ENCODE measurements around the gene GPR179. TPM values are rescaled to one million over a fixed set of nuclear protein-coding genes. Genes with fewer than 3 reads are reported as not detected.

Gene GPR179, protein sequence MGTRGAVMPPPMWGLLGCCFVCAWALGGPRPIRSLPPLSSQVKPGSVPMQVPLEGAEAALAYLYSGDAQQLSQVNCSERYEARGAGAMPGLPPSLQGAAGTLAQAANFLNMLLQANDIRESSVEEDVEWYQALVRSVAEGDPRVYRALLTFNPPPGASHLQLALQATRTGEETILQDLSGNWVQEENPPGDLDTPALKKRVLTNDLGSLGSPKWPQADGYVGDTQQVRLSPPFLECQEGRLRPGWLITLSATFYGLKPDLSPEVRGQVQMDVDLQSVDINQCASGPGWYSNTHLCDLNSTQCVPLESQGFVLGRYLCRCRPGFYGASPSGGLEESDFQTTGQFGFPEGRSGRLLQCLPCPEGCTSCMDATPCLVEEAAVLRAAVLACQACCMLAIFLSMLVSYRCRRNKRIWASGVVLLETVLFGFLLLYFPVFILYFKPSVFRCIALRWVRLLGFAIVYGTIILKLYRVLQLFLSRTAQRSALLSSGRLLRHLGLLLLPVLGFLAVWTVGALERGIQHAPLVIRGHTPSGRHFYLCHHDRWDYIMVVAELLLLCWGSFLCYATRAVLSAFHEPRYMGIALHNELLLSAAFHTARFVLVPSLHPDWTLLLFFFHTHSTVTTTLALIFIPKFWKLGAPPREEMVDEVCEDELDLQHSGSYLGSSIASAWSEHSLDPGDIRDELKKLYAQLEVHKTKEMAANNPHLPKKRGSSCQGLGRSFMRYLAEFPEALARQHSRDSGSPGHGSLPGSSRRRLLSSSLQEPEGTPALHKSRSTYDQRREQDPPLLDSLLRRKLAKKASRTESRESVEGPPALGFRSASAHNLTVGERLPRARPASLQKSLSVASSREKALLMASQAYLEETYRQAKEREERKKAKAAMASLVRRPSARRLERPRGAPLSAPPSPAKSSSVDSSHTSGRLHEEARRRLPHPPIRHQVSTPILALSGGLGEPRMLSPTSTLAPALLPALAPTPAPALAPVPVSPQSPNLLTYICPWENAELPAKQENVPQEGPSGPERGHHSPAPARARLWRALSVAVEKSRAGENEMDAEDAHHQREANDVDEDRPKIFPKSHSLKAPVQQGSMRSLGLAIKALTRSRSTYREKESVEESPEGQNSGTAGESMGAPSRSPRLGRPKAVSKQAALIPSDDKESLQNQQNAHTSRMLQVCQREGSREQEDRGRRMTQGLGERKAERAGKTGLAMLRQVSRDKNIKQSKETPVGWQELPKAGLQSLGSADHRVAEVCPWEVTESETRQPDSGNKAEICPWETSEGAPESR (N-terminal part only)
- 0.46 TPM in 1 of 2 replicates, not detected in the other for total RNA-seq (2014; rRNA removed; shearing (Covaris generic))

DNA sequence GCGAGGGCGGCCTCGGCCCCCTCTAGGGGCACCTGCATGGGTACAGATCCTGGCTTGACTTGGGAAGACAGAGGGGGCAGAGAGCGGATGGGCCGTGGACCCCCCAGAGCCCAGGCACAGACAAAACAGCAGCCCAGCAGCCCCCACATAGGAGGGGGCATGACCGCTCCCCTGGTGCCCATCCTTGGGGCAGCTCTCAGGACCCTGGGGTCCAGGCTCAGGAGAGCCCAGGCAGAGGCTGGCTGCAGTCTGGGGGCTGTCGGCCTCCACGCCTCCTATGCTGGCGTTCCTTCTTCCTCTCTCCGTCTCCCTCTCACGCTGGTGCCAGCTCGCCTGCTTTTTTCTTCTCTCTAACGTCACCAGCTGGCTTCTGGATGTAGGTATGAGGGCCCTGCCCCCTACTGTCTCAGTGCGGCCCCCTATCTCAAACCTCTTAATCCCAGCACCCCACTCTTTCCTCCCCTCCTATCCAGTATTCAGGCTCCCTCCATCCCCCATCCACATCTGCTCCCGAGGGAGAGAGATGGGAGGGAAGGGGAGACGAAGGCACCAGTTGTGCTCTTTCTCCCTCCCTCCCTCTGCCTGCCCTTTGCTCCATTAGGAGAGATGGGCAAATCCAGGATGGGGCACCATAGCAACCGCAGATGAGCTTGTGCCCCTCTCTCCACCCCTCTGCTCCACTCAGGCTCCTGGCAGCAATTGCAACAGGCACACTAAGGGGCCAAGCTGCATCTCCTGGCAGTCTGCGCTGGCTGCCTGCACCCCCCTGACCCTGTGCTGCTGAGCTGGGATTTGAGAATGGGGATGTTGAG lies at the start of gene GPR179:
TSS of gene GPR179 (minus strand) at position 349 of the 812 bp plus-strand sequence. CDS start at position 182, 167 bp downstream.
- no peak for DNase-seq (ENCODE audit: low spot score)

DNA sequence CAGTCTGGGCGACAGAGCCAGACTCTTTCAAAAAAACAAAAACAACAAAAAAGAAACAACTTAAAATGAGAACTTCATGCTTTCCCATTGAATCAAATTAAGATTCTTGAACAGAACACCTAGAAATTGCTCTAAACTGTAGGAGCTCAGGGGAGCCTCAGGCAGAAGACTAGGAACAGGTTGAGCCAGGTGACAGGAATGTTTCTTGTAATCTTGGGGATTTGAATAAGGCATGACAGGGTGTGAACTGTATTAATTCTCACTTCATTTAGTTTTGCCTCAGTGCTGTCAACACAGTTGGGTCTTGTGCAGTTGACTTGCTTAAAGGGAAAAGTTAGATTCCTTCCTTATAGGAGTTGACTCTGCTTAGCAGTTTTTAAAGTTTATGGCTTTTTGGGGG lies 35.7 kb upstream of the GPR179 start:
- DNase-seq (ENCODE audit: low spot score), result no peak

DNA sequence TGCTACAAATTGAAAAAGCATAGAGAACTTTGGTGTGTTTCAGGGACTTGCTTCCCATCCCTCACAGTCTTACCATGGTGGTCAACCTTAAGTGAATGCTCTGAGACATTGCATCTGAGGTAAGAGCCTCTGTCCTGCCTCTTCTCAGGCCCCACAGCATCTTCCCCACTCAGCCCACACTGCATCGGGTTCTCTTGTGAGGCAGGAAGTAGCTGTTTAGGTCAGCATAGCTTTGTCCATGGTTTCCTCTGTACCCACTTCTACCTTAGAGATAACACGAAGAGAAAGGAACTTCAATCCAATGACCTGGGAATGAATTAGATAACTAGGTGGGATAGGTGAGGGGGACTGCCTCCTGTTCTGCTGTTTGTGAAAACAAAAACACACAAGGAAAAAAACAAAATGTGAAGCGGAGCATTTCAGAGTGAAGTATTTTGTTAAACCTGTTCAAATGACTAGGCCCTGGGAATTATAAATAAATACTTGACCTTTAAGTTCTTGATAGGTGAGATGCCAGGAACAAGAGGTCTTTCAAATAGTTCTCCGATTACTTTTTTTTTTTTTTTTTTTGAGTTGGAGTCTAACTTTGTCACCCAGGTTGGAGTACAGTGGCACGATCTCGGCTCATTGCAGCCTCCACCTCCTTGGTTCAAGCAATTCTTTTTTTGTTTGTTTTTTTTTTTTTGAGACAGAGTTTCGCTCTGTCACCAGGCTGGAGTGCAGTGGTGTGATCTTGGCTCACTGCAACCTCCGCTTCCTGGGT lies 25.5 kb upstream of the GPR179 start:
- no peak for DNase-seq (ENCODE audit: low spot score)

DNA sequence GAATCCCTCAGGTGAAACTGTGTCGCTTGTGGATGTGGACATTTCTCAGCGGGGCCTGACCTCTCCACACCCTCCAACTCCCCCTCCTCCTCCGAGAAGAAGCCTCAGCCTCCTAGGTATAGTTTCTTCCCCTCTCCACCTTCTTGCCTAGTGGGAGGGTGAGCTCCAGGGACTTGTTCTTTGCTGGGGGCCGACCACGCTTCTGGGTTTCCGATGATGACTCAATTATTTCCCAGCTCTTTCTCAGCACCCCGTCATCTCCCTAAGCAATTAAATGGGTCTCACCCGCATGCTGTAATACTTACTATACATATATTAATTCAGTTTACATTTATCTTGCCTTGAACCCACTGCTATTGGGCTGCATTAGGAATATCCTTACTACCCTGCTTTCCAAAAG lies 21.0 kb upstream of the GPR179 start:
- DNase-seq (ENCODE audit: low spot score), result no peak

DNA sequence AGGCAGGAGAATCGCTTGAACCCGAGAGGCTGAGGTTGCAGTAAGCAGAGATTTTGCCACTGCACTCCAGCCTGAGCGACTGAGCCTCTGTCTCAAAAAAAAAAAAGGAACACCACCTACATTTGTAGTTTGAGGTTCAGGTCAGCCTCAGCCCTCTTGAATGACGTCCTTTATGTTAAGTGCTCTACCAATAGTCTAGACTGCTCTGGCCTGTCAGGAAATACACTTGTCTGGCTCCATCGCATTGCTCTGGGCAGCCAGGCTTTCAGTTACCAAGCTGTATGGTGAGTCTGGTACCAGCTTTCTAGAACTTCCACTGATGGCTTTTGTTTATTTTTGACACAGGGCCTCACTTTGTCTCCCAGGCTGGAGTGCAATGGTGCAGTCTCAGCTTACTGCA lies 19.3 kb upstream of the GPR179 start:
- no peak for DNase-seq (ENCODE audit: low spot score)

DNA sequence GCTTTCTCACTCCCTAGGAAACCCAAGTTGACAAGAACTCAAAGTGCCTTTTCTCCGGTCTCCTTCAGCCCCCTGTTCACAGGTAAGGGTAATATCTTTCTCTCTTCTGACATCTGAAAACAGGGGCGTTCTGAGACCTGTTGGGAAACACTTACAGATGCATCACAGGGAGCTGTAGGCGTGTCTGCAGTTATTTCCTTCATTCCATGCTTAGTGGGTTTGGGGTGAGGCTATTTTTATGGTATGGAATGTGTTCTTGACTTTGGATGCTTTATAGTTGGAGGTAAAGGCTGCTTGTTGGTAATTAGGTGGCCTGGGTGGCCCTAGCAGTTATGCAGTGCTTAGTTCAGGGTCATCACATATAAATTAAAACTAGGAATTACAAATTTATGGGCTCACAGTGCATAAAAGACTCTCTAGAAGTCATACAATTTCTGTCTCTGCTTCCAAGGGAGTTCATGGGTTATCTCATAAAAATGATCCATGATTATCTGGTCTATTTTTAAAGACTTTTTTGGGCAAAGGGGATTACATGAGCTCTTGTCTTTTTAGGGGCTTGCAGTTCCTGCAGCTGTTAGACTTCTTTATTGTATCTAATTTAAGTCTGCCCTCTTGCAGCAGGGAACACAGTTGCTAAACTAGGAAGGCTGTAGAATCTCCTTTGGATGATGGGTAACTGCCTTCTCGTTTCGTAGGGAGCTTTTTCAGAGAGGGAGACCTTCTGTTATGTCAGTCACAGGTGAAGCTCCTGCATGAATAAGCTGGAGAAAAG lies 18.1 kb upstream of the GPR179 start:
- DNase-seq (ENCODE audit: low spot score), result no peak

DNA sequence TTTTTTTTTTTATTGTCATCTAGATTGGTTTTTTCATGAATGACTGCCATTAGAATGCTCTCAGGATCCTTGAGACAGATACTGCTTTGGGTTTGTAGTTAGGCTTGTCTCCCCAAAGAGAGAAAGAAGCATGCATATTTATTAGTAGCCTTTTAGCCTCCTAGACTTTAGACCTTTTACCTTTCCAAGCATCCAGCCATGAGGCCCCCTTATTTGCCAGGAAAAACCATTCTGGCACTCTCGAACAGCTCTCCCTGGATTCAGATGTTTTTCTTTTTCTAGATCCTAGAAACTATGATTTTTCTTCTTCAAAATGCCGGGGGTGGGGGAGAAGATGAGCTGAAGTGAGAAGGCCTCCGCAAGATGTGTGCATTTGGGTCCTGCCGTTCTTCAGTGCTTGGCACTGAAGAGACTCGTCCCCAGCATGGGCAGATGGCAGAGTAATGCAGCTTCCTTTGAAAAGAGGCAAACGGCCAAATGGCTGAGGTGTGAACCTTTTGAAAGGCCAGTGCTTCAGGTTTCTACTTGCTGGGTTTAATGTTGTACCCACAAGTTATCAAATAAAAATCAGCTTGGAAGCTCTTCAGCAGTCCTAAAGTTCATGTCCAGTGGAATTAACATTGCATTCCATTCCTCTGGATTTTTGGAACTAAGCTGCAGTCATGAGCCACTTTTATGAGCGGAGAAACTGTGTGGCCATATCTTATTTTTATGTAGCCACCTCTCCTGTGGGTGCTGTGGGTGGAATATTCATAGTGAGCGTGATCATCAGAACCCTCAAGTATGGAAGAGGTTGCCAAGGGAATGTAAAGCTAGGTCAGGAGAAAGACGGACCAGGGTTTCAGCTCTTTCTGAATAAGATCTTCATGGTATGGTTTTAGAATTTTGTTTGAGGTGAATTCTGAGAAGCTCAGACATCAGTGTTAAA lies 15.1 kb upstream of the GPR179 start:
- no peak for DNase-seq (ENCODE audit: low spot score)

DNA sequence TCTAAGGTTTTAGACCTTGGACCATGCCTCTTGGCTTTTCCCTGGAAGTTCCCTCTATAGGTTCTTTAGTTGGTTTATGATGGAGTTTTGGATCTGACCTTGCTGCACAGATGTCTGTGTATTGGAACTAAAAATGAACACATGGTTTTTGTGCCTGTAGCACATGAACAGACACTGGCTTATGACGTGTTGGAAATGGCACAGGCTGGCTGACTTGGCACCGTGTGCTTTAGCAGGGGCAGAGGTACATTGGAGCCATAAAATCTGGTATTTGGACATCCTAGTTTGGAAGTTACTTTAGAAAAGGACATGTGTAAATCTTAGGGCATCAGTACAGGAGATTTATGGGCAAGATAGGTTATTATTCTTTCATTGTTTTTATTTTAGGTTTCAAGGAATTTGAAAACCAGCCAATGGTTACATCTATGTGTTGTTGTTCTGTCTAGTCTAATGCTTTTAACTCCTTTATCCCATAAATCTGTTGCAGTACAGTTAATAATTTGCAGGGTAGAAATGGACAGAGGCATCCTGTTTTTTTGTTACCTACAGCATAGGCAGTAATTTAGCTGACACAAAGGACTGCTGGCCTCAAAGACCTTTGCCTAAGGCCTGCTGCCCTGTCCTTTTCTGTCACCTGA lies 13.8 kb upstream of the GPR179 start:
- DNase-seq (ENCODE audit: low spot score), result no peak

DNA sequence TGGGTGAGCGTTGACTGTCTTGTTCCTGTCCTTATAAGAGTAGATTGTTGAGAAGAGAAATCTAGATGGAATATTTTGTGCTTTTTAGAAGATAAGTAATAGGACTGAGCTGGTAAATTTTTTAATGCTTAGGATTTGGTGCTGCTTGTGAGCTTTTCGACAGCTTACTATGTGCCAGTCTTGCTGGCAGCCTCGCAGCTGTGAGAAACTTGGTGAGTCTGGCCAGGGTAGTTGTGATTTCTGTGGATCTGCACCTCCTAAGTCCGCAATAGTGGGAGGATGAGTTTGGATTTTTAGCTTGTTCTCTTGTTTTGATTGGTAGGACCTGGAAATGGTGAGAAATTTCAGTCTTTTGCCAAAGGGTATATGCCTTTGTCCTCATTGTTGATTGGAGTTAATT lies 11.5 kb upstream of the GPR179 start:
- DNase-seq (ENCODE audit: low spot score), result no peak

DNA sequence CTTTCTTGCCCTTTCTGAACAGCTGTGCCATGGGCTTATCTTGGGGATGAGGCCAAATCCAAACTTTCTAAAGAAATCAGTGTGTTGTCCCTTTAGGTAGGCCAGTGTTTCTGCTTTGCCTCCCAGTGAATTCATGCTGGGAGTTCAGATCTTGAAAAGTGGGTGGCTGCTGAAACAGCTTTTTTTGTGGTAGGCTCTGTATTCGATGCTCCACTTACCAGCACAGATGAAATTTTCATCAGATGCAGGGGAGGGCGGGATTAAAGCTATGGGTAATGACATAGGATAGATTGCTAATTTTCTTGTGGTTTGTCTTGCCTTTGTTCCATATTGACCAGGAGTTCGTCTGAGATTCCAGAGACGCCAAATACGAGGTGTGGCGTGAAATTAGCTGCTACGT lies 10.7 kb upstream of the GPR179 start:
- no peak for DNase-seq (ENCODE audit: low spot score)

DNA sequence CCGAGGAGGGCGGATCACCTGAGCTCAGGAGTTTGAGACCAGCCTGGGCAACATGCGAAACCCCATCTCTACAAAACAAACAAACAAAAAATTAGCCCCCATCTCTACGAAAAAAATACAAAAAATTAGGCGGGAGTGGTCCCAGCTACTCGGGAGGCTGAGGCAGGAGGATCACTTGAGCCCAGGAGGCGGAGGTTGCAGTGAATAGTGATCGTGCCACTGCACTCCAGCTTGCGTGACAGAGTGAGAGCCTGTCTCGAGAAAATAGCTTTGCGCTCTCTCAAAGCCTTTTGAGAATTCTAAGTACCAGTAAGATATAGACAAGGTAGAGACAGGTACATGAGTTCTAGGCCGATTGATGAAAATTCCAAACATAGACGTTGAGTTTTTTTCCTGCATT lies 9.9 kb upstream of the GPR179 start:
- no peak for DNase-seq (ENCODE audit: low spot score)

DNA sequence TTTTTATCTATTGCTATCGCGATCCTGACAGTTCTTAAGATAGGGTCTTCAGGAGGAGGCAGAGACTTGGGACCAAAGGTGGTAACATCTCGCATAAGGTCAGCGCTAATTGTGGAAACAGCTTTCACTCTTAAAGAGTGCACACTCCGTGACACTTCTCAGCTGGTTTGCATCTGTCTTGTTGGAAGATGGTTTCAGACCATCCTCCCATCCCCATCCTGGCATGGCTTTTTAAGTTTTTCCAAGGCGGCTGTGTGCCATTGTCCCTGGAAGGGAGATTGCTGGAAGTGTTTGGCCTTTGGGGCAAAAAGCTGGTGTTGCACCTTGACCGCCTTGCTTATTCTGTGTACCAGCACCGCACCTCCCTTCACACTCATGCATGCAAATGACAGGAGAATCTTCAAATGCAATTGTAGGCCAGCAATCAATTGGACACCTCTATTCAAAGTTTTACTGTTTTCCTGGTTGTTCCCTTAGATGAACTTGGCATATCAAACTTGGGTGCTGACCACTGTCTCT lies 9.4 kb upstream of the GPR179 start:
- DNase-seq (ENCODE audit: low spot score), result no peak

DNA sequence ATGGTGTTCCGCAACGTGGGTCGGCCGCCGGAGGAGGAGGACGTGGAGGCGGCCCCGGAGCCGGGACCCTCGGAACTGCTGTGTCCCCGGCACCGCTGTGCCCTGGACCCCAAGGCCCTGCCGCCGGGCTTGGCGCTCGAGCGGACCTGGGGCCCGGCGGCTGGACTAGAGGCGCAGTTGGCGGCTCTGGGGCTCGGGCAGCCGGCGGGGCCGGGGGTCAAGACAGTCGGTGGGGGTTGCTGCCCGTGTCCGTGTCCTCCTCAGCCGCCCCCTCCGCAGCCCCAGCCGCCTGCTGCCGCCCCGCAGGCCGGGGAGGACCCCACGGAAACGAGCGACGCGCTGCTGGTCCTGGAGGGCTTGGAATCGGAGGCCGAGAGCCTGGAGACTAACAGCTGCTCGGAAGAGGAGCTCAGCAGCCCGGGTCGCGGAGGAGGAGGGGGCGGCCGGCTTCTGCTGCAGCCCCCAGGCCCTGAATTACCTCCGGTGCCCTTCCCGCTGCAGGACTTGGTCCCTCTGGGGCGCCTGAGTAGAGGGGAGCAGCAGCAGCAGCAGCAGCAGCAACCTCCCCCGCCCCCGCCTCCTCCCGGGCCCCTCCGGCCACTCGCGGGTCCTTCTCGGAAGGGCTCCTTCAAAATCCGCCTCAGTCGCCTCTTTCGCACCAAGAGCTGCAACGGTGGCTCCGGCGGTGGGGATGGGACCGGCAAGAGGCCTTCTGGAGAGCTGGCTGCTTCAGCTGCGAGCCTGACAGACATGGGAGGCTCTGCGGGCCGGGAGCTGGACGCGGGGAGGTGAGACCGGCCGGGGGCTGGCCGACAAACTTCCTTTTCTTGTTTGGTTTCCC lies 8.7 kb upstream of the GPR179 start:
- no peak for DNase-seq (ENCODE audit: low spot score)

DNA sequence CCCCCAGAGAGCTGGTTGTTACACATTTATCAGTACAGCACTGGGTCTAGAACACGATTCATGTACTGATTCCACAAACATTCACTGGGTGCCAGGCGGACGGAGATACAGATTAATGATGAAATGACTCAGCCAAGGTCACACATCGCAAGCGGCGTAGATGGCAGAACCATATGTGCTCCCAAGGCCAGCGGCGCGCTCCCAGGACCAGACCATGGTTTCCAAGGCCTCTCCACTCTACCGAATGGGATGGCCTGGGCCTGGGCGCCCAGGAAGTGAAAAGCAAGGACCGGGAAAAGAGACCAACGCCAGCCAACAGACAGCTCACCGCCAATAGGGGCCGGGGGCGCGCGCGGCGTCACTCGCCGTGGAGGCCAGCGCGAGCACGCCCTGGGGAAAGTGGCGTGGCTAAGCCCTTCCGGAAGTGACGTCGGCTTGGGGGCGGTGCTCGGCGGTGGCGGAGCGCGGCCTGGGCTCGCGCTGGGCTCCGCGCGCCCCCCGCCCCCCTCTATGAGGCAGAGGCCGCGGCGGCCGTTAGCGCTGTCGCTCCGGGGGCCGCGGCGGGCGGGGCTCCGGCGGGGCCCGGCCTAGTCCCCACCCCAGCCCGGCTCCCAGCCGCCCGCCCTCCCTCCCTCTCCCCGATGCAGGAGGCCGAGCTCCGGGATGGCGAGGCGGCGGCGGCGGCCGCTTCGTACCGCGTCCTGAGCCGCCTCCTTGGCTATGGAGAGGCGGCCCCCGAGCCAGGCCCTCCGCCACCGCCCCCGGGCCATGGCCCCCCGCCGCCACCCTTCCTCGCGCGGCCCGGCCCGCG lies 7.9 kb upstream of the GPR179 start, which contains the start of gene SOCS7:
TSS of gene SOCS7 (plus strand) at position 433 of the 811 bp plus-strand sequence. CDS start at position 642, 209 bp downstream.
- DNase-seq (ENCODE audit: low spot score), result peak; percentile 83

DNA sequence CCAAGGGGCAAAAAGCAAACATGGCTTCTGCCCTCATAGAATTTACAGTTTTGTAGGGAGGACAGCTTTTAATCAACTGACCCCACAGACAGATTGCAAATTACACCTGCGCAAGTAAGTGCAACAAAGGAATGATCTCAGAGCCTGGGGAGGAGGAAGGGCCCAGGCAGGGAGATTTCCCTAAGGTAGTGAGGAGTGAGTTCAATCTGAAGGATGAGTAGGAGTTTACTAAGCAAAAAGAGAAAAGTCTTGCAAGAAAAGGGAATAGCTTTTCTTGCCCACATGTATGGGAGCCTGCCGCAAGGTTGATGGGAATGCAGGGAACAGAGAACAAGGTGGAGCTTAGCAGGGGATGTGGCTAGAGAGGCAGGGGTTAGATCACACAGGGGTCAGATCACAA lies 6.3 kb upstream of the GPR179 start:
- no peak for DNase-seq (ENCODE audit: low spot score)
